Lung (tissue), 12 donors: ENCODE measurements around the gene SAT2. TPM values are rescaled to one million over a fixed set of nuclear protein-coding genes. Genes with fewer than 3 reads are reported as not detected.

Source experiments
- ATAC-seq: fragments of 200-7000 bp; cut with Tn5 transposase; one replicate; pipeline ENCODE4 v1.9.1; 2020; ENCODE audit warnings: moderate number of reproducible peaks; ENCODE audit not compliant: insufficient read depth, low FRiP score
- DNase-seq, 3 donors: peaks; one replicate each; pipeline ENCODE4 v3.0.0-alpha.2; 2013 to 2017
- H3K27ac ChIP-seq, 2 donors: one replicate each; pipeline ENCODE4 v1.5.1; 2013; ENCODE audit warnings: mild to moderate bottlenecking in 2 of 2, moderate library complexity in 2 of 2, control low read depth in 1 of 2, inconsistent platforms in 1 of 2, low read depth in 1 of 2, low read length in 1 of 2
- H3K27me3 ChIP-seq, 3 donors: one replicate each; pipeline ENCODE4 v1.5.1; 2013; ENCODE audit warnings: low read length in 2 of 3; ENCODE audit not compliant: control insufficient read depth in 3 of 3, insufficient read depth in 3 of 3
- H3K36me3 ChIP-seq, 4 donors: one replicate each; pipeline ENCODE4 v1.5.1; 2013; ENCODE audit warnings: low read length in 4 of 4, mild to moderate bottlenecking in 1 of 4, moderate library complexity in 1 of 4; ENCODE audit not compliant: control insufficient read depth in 4 of 4, insufficient read depth in 4 of 4
- H3K4me1 ChIP-seq, 5 donors: one replicate each; pipeline ENCODE4 v1.5.1; 2013; ENCODE audit warnings: low read length in 5 of 5, mild to moderate bottlenecking in 2 of 5, moderate library complexity in 1 of 5; ENCODE audit not compliant: control insufficient read depth in 5 of 5, insufficient read depth in 5 of 5
- H3K4me3 ChIP-seq: one replicate; pipeline ENCODE4 v1.5.1; 2013; ENCODE audit warnings: mild to moderate bottlenecking, control low read depth, moderate library complexity
- H3K9ac ChIP-seq, 2 donors: one replicate each; pipeline ENCODE4 v1.5.1; 2013; ENCODE audit warnings: low read length in 2 of 2, control low read depth in 1 of 2; ENCODE audit not compliant: insufficient read depth in 1 of 2
- H3K9me3 ChIP-seq, 4 donors: one replicate each; pipeline ENCODE4 v1.5.1; 2013; ENCODE audit warnings: low read length in 3 of 4, mild to moderate bottlenecking in 1 of 4, moderate library complexity in 1 of 4; ENCODE audit not compliant: control insufficient read depth in 4 of 4, insufficient read depth in 3 of 4
- CTCF ChIP-seq: IDR thresholded peaks from 2 replicates; pipeline ENCODE4 v1.5.1; 2012; ENCODE audit warnings: mild to moderate bottlenecking; ENCODE audit errors: control extremely low read depth, extremely low read depth
- WGBS, 2 donors: extraction: QIAGEN DNeasy Blood & Tissue Kit; methylation state at CpG; one replicate each; pipeline ENCODE4 v1.1.7; 2013; 5-methylcytosine and 5-hydroxymethylcytosine counted together
- polyA plus RNA-seq, 2 donors: library from polyadenylated mRNA; stranded (reverse); fragments of 200-250 nt; gene quantifications; one replicate each; pipeline ENCODE4 v1.2.1, GENCODE V29; 2013
- total RNA-seq, 2 donors: library from RNA; depleted of rRNA in 1 of 2; stranded (reverse); fragments of >200 nt in 1 of 2; gene quantifications; one replicate each; pipeline ENCODE4 v1.2.1, GENCODE V29; 2014 to 2021
- donor health status: control.
- donor health status: control.
- donor health status: Bipolar disorder and iron deficiency.
- donor health status: healthy.
- donor health status: DM: yes; HTN: yes; CAD: no.

SAT2 gene
- total and polyA plus RNA-seq, 4 donors, result 50.7 to 168 (median 89.5) TPM

GRCh38 chr17:7587420-7588151 is 40.0 kb downstream of the SAT2 start:
- peaks cover 11 to 33% (median 20%) of the 10 kb centered on the region in 4 donors for H3K36me3 ChIP-seq
- no peak for TF ChIP-seq CTCF
- ATAC-seq, result no peak
- WGBS, 2 donors, result 76 to 79% methylated on average over 12 of the region's 12 CpGs
- no peak overlapping the region for H3K9ac ChIP-seq
- peak overlapping the region; percentile 14 to 41 for H3K27ac ChIP-seq
- H3K4me3 ChIP-seq, result no peak overlapping the region
- DNase-seq, result no peak
- no peaks in the 10 kb centered on the region for H3K9me3 ChIP-seq
- no peaks in the 10 kb centered on the region for H3K27me3 ChIP-seq
- peaks cover 4 to 27% (median 14%) of the 10 kb centered on the region in 5 donors for H3K4me1 ChIP-seq

- H3K4me3 ChIP-seq, result no peak overlapping the region
- no peaks in the 10 kb centered on the region for H3K27me3 ChIP-seq
- H3K27ac ChIP-seq, result peak overlapping the region; percentile 14 to 41
- peaks cover 7 to 34% (median 20%) of the 10 kb centered on the region in 5 donors for H3K4me1 ChIP-seq
- H3K36me3 ChIP-seq, result peaks cover 4 to 30% (median 14%) of the 10 kb centered on the region in 4 donors
- no peaks in the 10 kb centered on the region for H3K9me3 ChIP-seq
- 77 to 79% methylated on average over 9 of the region's 9 CpGs for WGBS, 2 donors
- ATAC-seq (no peak), DNase-seq (peak in 1 of 3 donors; percentile 22)
- TF ChIP-seq CTCF, result no peak
- H3K9ac ChIP-seq, result no peak overlapping the region
These were observed 40.8 kb downstream of the SAT2 start for GRCh38 chr17:7586673-7587419.

- TF ChIP-seq CTCF, result no peak
- peak within 1 kb of the TSS; percentile 89 for H3K27ac ChIP-seq
- peak; percentile 99 to 100 (median 99) for DNase-seq
- peak within 1 kb of the TSS; percentile 48 for H3K4me3 ChIP-seq
- H3K27me3 ChIP-seq, result no peaks in the 10 kb centered on the region
- no peaks in the 10 kb centered on the region for H3K9me3 ChIP-seq
- H3K36me3 ChIP-seq, result peaks cover 5 to 27% (median 18%) of the 10 kb centered on the region in 4 donors
- WGBS, 2 donors, result 14 to 19% methylated on average over 69 of the region's 69 CpGs
- peak; percentile 74 for ATAC-seq
- peaks cover 10 to 35% (median 17%) of the 10 kb centered on the region in 5 donors for H3K4me1 ChIP-seq
- peak within 1 kb of the TSS; percentile 92 to 99 for H3K9ac ChIP-seq
These were observed 44.1 kb downstream of the SAT2 start, which contains the start of gene MPDU1 for GRCh38 chr17:7583253-7584109. TSS of gene MPDU1 (plus strand) at chr17:7583852. CDS start at chr17:7583863, 11 bp downstream.
